H1 (cell line): ENCODE data around the gene ACRBP. TPM values are rescaled to one million over a fixed set of nuclear protein-coding genes. Genes with fewer than 3 reads are reported as not detected.

Experiments
- CTCF ChIA-PET: fragments of 300-600 bp; sonication (Branson Sonifier 250); formaldehyde crosslinking; loops from one replicate; lab custom pipeline; 2021; ENCODE audit not compliant: partially characterized antibody; lab: Charles Lee
- POLR2A ChIA-PET: fragments of 300-600 bp; sonication (Branson Sonifier 250); formaldehyde crosslinking; loops from one replicate; lab custom pipeline; 2021; ENCODE audit warnings: inconsistent platforms; ENCODE audit not compliant: partially characterized antibody; lab: Charles Lee
- DNase-seq, 2 experiments: peaks; one replicate each; pipeline versions ENCODE4 v3.0.0 to v3.0.0-alpha.2; 2010 to 2022; ENCODE audit warnings: low spot score in 2 of 2, low read depth in 1 of 2, mixed read lengths in 1 of 2
- FAIRE-seq: peaks from 2 replicates; lab custom pipeline; 2011; peaks lifted over from hg19 to GRCh38; lab: Jason Lieb, UNC
- H2AFZ ChIP-seq: 2 replicates; pipeline ENCODE4 v1.8.1; 2012; ENCODE audit warnings: low read length, inconsistent platforms
- H2AK5ac ChIP-seq: 2 replicates; pipeline ENCODE4 v1.6.1; 2013; ENCODE audit warnings: low read depth, low read length
- H2BK120ac ChIP-seq: replicated peaks from 2 replicates; pipeline ENCODE3; 2013; ENCODE audit warnings: low read depth, low read length, inconsistent platforms
- H2BK12ac ChIP-seq: 2 replicates; pipeline ENCODE4 v1.6.1; 2013; ENCODE audit warnings: low read depth, low read length
- H2BK15ac ChIP-seq: 2 replicates; pipeline ENCODE4 v1.6.1; 2013; ENCODE audit warnings: low read length
- H2BK20ac ChIP-seq: 2 replicates; pipeline ENCODE4 v1.6.1; 2013; ENCODE audit warnings: low read length
- H2BK5ac ChIP-seq: 2 replicates; pipeline ENCODE4 v1.6.1; 2013; ENCODE audit warnings: low read depth, low read length
- H3K14ac ChIP-seq: 2 replicates; pipeline ENCODE4 v1.6.1; 2013; ENCODE audit warnings: inconsistent platforms; ENCODE audit not compliant: insufficient read length
- H3K18ac ChIP-seq: 2 replicates; pipeline ENCODE4 v1.6.1; 2013; ENCODE audit warnings: low read length; ENCODE audit errors: extremely low read depth
- H3K23ac ChIP-seq: 2 replicates; pipeline ENCODE4 v1.6.1; 2013; ENCODE audit warnings: inconsistent platforms; ENCODE audit not compliant: insufficient read length
- H3K23me2 ChIP-seq: 2 replicates; pipeline ENCODE4 v1.6.1; 2013; ENCODE audit warnings: low read depth, low read length
- H3K27ac ChIP-seq: 2 replicates; pipeline ENCODE4 v1.6.1; 2011; ENCODE audit warnings: low read depth, low read length, inconsistent platforms
- H3K27me3 ChIP-seq, 4 experiments: replicated peaks in 1 of 4; 1 replicate in 1 of 4; 2 replicates in 3 of 4; pipeline versions ENCODE4 v1.6.1 to v1.8.1; 2011 to 2013; ENCODE audit warnings: low read length in 3 of 4, mild to moderate bottlenecking in 3 of 4, inconsistent platforms in 2 of 4, mixed read lengths in 2 of 4, moderate library complexity in 1 of 4; ENCODE audit not compliant: control insufficient read depth in 3 of 4, insufficient read depth in 3 of 4; ENCODE audit errors: extremely low read depth in 1 of 4
- H3K36me3 ChIP-seq, 4 experiments: 2 replicates each; pipeline versions ENCODE4 v1.6.1 to v1.8.1; 2011 to 2013; ENCODE audit warnings: mild to moderate bottlenecking in 4 of 4, low read length in 3 of 4, moderate library complexity in 2 of 4, control low read depth in 1 of 4, inconsistent platforms in 1 of 4; ENCODE audit not compliant: insufficient read depth in 4 of 4, control insufficient read depth in 2 of 4
- H3K4ac ChIP-seq: replicated peaks from 2 replicates; pipeline ENCODE3; 2013; ENCODE audit warnings: low read length, low read depth, mixed read lengths, inconsistent platforms; ENCODE audit not compliant: insufficient read length
- H3K4me1 ChIP-seq, 4 experiments: replicated peaks in 1 of 4; 1 replicate in 1 of 4; 2 replicates in 3 of 4; pipeline versions ENCODE4 v1.6.1 to v1.8.1; 2011 to 2013; ENCODE audit warnings: low read length in 3 of 4, inconsistent platforms in 2 of 4, mixed read lengths in 1 of 4; ENCODE audit not compliant: insufficient read depth in 4 of 4, control insufficient read depth in 3 of 4
- H3K4me2 ChIP-seq, 2 experiments: 2 replicates each; pipeline versions ENCODE4 v1.6.1 to v1.8.1; 2011 to 2013; ENCODE audit warnings: low read depth in 2 of 2, low read length in 2 of 2, control low read depth in 1 of 2, inconsistent platforms in 1 of 2, mild to moderate bottlenecking in 1 of 2; ENCODE audit not compliant: insufficient read depth in 1 of 2
- H3K4me3 ChIP-seq, 4 experiments: fragments of 200-600, 300-600 bp in 1 of 4; sonication (generic), shearing (Covaris generic), sonication (Bioruptor Twin) in 1 of 4; 2 replicates each; pipeline versions ENCODE4 v1.5.1 to v1.8.1; 2011 to 2016; ENCODE audit warnings: low read length in 4 of 4, low read depth in 3 of 4, control low read depth in 2 of 4, inconsistent platforms in 2 of 4, mild to moderate bottlenecking in 2 of 4, mixed read lengths in 1 of 4, moderate library complexity in 1 of 4; ENCODE audit not compliant: insufficient read depth in 2 of 4; ENCODE audit errors: extremely low read depth in 1 of 4
- H3K56ac ChIP-seq: replicated peaks from 2 replicates; pipeline ENCODE3; 2013; ENCODE audit warnings: low read depth, mild to moderate bottlenecking, mixed read lengths, low read length, inconsistent platforms; ENCODE audit not compliant: insufficient read length
- H3K79me1 ChIP-seq: 2 replicates; pipeline ENCODE4 v1.6.1; 2013; ENCODE audit warnings: low read depth, low read length, control low read depth
- H3K79me2 ChIP-seq, 2 experiments: 2 replicates each; pipeline versions ENCODE4 v1.6.1 to v1.8.1; 2012 to 2013; ENCODE audit warnings: low read length in 2 of 2, mild to moderate bottlenecking in 2 of 2, inconsistent platforms in 1 of 2; ENCODE audit not compliant: insufficient read depth in 2 of 2, control insufficient read depth in 1 of 2
- H3K9ac ChIP-seq, 4 experiments: replicated peaks in 1 of 4; 1 replicate in 1 of 4; 2 replicates in 3 of 4; pipeline versions ENCODE4 v1.6.1 to v1.8.1; 2011 to 2013; ENCODE audit warnings: low read depth in 3 of 4, low read length in 3 of 4, control low read depth in 2 of 4, mild to moderate bottlenecking in 2 of 4, moderate library complexity in 2 of 4, inconsistent platforms in 1 of 4; ENCODE audit errors: extremely low read depth in 1 of 4
- H3K9me3 ChIP-seq, 2 experiments: 2 replicates each; pipeline versions ENCODE4 v1.6.1 to v1.8.1; 2012 to 2013; ENCODE audit warnings: mild to moderate bottlenecking in 2 of 2, moderate library complexity in 2 of 2, control low read depth in 1 of 2, inconsistent platforms in 1 of 2, low read depth in 1 of 2, low read length in 1 of 2, mixed read lengths in 1 of 2; ENCODE audit not compliant: insufficient read depth in 2 of 2
- H4K20me1 ChIP-seq, 2 experiments: replicated peaks in 1 of 2; 2 replicates each; pipeline versions ENCODE3 to v1.8.1; 2011 to 2013; ENCODE audit warnings: inconsistent platforms in 2 of 2, low read length in 2 of 2, mild to moderate bottlenecking in 1 of 2; ENCODE audit not compliant: insufficient read depth in 2 of 2, control insufficient read depth in 1 of 2
- H4K5ac ChIP-seq: 2 replicates; pipeline ENCODE4 v1.6.1; 2013; ENCODE audit warnings: low read length, low read depth, mixed read lengths, inconsistent platforms; ENCODE audit not compliant: insufficient read length
- H4K8ac ChIP-seq: 2 replicates; pipeline ENCODE4 v1.8.0; 2013; ENCODE audit warnings: mild to moderate bottlenecking, moderate library complexity, low read length, inconsistent platforms; ENCODE audit not compliant: insufficient read depth; ENCODE audit errors: extremely low read depth
- H4K91ac ChIP-seq: replicated peaks from 2 replicates; pipeline ENCODE3; 2013; ENCODE audit warnings: low read length, mixed read lengths, inconsistent platforms; ENCODE audit not compliant: insufficient read length
- BCL11A ChIP-seq, 2 experiments: IDR thresholded peaks; one replicate each; pipeline ENCODE4 v1.6.1; 2011; ENCODE audit warnings: low read depth in 2 of 2, low read length in 2 of 2, mild to moderate bottlenecking in 2 of 2
- EGR1 ChIP-seq: IDR thresholded peaks from 2 replicates; pipeline ENCODE4 v1.6.1; 2011; ENCODE audit warnings: low read depth, low read length, borderline replicate concordance
- PHF8 ChIP-seq: fragments of 200-600 bp; sonication (generic); conservative IDR thresholded peaks from 2 replicates; pipeline ENCODE4 v1.7.1; 2012; ENCODE audit warnings: low read depth, mild to moderate bottlenecking, inconsistent platforms, low read length, moderate library complexity
- SP1 ChIP-seq: IDR thresholded peaks from 2 replicates; pipeline ENCODE4 v1.6.1; 2011; ENCODE audit warnings: low read depth, low read length
- SRF ChIP-seq: IDR thresholded peaks from 2 replicates; pipeline ENCODE4 v1.6.1; 2011; ENCODE audit warnings: mild to moderate bottlenecking, low read depth, low read length, moderate library complexity
- TCF12 ChIP-seq: IDR thresholded peaks from 2 replicates; pipeline ENCODE4 v1.6.1; 2011; ENCODE audit warnings: low read depth, mild to moderate bottlenecking, low read length
- WGBS, 2 experiments: shearing (Covaris generic) in 1 of 2; methylation state at CpG; one replicate each; pipeline versions ENCODE4 v1.1.6 to v1.1.7; 2013 to 2015; ENCODE audit warnings: low lambda C conversion rate in 2 of 2, mixed read lengths in 2 of 2, inconsistent platforms in 1 of 2, low coverage in 1 of 2, missing lambda C conversion rate in 1 of 2; ENCODE audit not compliant: insufficient replicate concordance in 2 of 2, insufficient coverage in 1 of 2, insufficient read length in 1 of 2; ENCODE audit errors: extremely low coverage in 1 of 2, missing lambda C conversion rate in 1 of 2; 5-methylcytosine and 5-hydroxymethylcytosine counted together
- polyA plus RNA-seq, 7 experiments: library from polyadenylated mRNA; depleted of rRNA in 3 of 7; stranded (reverse) in 5 of 7; unstranded in 2 of 7; fragments of >200 nt in 5 of 7; fragments of 200-250 nt in 2 of 7; gene quantifications; 1 replicate in 5 of 7; 2 replicates in 1 of 7; 4 replicates in 1 of 7; pipeline versions ENCODE4 v1.2.1 to v1.2.3, GENCODE V29; 2011 to 2013; ENCODE audit warnings: missing spikeins in 2 of 7, mixed read lengths in 2 of 7
- total RNA-seq: library from RNA; stranded (reverse); fragmentation: NEBNext Ultra II Directional; extraction: Animal tissue kit (Norgen Biotek cat#: 25700); gene quantifications from 2 replicates; pipeline ENCODE4 v1.2.1, GENCODE V29; 2021

The ACRBP gene
- total and polyA plus RNA-seq, 2 of the 8 experiments (the other 6 are each of a cell fraction or from before 2014, with no cell fraction given), result 0.80 to 5.2 TPM

DNA sequence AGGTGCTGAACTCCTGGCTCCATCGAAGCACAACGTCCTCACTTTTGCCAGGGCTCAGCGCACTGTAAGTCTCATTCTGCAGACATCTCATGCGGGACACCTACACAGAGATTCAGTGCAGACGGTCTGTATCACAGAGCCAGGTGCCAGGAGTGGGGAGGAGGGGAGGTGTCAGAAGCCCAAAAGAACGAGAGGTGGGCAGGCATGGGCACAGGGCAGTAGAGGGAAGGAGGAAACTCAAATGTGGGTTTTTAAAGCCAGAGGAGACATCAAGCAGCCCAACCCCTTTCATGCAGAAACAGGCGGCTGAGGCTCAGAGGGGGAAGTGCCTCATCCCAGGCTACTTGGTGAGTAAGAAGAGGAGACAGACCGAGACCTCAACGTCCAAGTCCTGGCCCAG, 8.9 kb downstream of the ACRBP start:
- no peak for DNase-seq
- 88% methylated on average over 9 of the region's 9 CpGs; no CpG with 5 or more reads in 1 of the 2 experiments for WGBS, 2 experiments
- Histone ChIP-seq H4K20me1 (no peaks in the 10 kb centered on the region), H3K4ac (no peak overlapping the region), H3K56ac (no peak overlapping the region), H3K27me3 (no peaks in the 10 kb centered on the region), H2BK15ac (no peak overlapping the region), H2BK12ac (no peak overlapping the region), H3K14ac (no peak overlapping the region), H3K18ac (no peak overlapping the region), H3K79me1 (no peaks in the 10 kb centered on the region), H4K91ac (no peak overlapping the region), H3K4me3 (no peak overlapping the region), H3K27ac (no peak overlapping the region), H3K36me3 (no peaks in the 10 kb centered on the region), H3K9ac (no peak overlapping the region), H2AFZ (no peak overlapping the region), H4K5ac (no peak overlapping the region), H3K9me3 (no peaks in the 10 kb centered on the region), H2BK120ac (no peak overlapping the region), H2BK20ac (no peak overlapping the region), H3K23ac (no peak overlapping the region), H3K4me2 (no peak overlapping the region), H2AK5ac (no peak overlapping the region), H2BK5ac (no peak overlapping the region), H3K79me2 (no peaks in the 10 kb centered on the region), H3K4me1 (peaks cover 0 to 8% (median 2%) of the 10 kb centered on the region in 4 experiments; a peak in 3 of 7 replicates), H3K23me2 (no peaks in the 10 kb centered on the region), H4K8ac (no peak overlapping the region)
- CTCF ChIA-PET, result interaction anchor here (0.6 to 4.1 kb wide), 2 partner anchors 10 to 18 kb away, joined by 3 to 42 read pairs; no protein-coding TSS in a partner anchor
- POLR2A ChIA-PET, result no interaction called here
- TF ChIP-seq SRF (no peak), EGR1 (no peak), BCL11A (IDR thresholded peaks at IDR 0.05; ENCODE audit: low read depth in 2 of 2, low read length in 2 of 2) (no peak), TCF12 (no peak), PHF8 (no peak), SP1 (no peak)
- FAIRE-seq, result no peak
